Measurements from ENCODE around the gene TOM1L2.

TOM1L2 gene

DNA sequence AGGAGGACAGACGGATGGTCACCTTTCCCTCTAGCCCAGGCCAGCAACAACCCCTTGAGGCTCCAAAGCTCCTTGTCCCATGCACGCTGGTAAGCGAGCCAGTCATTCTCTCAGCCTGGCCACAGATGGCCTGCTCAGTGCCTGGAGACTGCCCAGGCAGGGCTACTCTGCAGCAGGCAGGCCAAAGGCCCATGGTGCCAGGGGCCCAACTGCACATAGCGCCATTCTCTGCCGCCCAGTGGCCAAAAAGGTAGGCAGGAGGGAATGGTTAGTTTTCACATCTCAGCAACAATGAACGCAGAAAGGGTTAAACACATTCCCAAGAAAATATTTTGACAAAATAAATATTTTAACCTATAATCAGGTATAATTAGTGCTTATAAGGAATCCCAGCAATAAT, 127.7 kb downstream of the TOM1L2 start:
- no peak overlapping the region for H3K4me3 ChIP-seq (ENCODE audit: low read depth, low read length)
- DNase-seq (ENCODE audit: low read depth), result no peak
- TF ChIP-seq, protein P1, sequence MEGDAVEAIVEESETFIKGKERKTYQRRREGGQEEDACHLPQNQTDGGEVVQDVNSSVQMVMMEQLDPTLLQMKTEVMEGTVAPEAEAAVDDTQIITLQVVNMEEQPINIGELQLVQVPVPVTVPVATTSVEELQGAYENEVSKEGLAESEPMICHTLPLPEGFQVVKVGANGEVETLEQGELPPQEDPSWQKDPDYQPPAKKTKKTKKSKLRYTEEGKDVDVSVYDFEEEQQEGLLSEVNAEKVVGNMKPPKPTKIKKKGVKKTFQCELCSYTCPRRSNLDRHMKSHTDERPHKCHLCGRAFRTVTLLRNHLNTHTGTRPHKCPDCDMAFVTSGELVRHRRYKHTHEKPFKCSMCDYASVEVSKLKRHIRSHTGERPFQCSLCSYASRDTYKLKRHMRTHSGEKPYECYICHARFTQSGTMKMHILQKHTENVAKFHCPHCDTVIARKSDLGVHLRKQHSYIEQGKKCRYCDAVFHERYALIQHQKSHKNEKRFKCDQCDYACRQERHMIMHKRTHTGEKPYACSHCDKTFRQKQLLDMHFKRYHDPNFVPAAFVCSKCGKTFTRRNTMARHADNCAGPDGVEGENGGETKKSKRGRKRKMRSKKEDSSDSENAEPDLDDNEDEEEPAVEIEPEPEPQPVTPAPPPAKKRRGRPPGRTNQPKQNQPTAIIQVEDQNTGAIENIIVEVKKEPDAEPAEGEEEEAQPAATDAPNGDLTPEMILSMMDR (IDR thresholded peaks at IDR 0.05; ENCODE audit: insufficient read depth, low read depth, low read length, missing control alignments), result no peak

DNA sequence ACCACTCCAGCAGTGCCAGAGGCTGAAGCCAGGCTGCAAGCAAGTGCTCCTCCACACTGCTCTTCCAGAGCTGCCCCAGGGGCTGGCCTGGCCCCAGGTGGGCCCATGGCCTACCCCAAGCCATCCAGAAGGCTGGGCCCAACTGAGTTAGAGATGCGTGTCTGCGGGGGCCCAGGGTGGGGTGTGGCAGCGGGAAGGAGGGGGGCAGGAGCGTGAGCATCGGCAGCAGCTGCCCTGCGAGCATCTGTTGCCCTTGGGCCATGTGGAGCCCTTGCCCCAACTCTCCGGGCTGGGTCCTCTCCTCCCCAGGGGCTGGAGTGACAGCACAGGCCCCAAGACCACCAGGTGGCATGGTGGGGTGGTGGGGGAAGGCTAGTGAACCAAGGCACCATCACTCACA, 128.1 kb downstream of the TOM1L2 start:
- H3K4me3 ChIP-seq (ENCODE audit: low read depth, low read length), result no peak overlapping the region
- TF ChIP-seq, protein P1 (IDR thresholded peaks at IDR 0.05; ENCODE audit: insufficient read depth, low read depth, low read length, missing control alignments), result no peak
- DNase-seq (ENCODE audit: low read depth), result no peak

DNA sequence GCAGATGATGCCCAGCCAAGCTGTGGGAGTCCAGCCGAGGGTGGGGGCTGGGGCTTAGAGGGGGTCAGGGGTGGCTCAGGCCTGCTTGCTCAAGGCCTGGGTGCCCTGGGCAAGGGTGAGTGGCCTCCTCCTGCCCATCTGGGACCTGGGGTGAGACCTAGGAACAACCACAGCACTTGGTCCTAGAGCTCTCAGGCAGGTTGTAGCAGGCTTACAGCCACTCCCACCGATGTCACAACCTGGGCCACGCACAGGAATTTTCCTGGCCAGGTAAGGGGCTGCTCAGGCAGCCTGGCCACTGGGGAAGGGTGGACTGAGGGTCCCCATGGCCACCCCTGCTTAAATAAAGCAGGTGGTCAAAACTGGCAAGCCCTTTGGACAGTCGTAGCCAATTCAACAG, 129.1 kb downstream of the TOM1L2 start:
- TF ChIP-seq, protein P1 (IDR thresholded peaks at IDR 0.05; ENCODE audit: insufficient read depth, low read depth, low read length, missing control alignments), result no peak
- H3K4me3 ChIP-seq (ENCODE audit: low read depth, low read length), result no peak overlapping the region
- DNase-seq (ENCODE audit: low read depth), result no peak

DNA sequence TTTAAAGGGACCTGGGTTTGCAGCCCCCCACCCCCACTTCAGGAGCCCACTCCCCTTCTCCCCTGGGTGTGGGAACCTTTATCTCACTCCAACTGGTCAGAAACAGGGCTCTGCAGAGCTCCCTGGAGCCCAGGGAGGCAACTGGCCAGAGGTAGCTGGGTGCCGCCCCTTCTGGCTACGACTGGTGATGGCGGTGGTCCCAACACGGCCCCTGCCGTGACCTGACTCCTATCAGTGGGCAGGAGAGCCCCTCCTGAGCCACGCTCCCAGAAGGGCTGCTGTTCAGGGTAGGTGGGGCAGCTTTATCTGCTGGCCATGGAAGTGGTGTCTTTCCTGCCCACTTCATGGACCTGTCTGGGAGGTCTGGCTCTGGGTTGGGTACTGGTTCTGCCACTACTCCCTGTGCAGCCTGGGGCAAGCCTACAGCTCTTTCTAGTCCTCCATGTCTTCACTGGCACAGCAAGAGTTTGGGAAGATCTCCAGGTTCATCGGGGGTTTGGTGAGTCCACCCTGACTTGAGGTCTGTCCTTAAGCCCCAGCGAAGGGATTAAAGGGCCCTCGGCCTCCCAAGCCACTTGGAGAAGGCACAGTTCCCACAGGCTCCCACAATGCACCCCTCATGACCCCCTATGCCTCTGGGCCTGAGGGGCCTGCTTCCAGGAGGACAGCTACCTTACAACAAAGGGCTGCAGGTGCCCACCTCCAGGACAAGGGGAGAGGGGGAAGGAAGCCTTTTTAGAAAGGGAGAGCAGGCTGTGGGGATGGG, 129.9 kb downstream of the TOM1L2 start:
- TF ChIP-seq, protein P1 (IDR thresholded peaks at IDR 0.05; ENCODE audit: insufficient read depth, low read depth, low read length, missing control alignments), result no peak
- DNase-seq (ENCODE audit: low read depth), result no peak
- no peak overlapping the region for H3K4me3 ChIP-seq (ENCODE audit: low read depth, low read length)

DNA sequence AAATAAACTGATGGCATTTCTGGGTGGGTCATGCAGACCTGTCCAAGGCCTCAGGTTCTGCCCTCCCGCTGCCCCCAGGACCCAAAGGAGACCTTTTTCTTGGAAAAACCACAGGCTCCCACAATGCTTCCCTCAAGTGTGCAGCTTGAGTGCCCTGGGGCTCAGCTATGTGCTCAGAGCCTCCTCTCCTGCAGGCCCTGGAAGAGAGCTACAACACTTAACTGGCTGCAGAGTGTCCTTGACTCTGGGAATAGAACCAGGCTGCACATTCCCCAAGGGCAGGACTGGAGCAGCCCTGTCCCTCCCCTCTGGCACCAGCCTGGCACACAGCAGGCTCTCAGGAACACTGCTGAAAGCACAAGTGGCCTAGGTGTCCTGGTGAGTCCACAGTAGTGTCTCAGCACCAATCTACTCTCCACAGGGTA, 130.6 kb downstream of the TOM1L2 start:
- no peak for DNase-seq (ENCODE audit: low read depth)
- TF ChIP-seq, protein P1 (IDR thresholded peaks at IDR 0.05; ENCODE audit: insufficient read depth, low read depth, low read length, missing control alignments), result no peak
- no peak overlapping the region for H3K4me3 ChIP-seq (ENCODE audit: low read depth, low read length)

DNA sequence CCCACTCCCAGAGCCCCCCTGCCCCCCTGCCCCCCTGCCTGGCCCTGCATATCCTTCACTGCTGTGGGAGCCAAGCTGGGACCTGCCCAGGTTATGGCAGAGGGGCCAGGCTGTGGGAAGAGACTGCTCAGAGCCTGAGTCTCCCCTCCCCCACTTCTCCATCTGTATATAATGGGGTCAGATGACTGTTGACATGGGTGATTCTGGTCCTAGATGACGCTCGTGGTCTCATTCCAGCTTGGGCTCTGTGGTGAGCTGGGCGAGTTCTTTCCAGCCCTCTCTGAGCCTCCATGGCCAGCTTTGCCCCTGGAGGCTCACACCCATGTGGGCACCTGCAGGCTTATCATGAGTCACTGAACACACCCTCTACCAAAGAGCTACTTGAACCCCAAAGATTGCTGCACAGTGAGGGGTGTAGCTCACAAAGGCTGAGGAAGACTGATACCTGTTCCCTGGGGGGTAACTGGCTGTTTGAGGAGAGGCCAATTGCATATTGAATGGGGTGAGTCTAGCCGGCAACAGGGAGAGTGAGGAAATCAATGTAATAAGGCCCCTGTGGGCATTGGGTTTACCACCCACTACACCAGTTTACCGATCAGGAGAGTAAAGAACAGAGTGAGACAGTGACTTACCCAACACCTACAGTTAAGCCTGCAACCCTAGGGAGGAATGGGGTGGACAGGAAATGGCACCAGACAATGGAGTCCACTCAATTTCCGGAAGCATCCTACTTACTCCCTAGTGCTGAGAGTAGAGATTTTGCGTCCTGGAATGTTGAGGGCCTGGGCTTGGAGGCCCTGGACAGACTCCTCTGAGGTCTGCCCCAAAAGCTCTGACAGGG, 131.2 kb downstream of the TOM1L2 start:
- peak overlapping the region; percentile 77 for H3K4me3 ChIP-seq (ENCODE audit: low read depth, low read length)
- TF ChIP-seq, protein P1 (IDR thresholded peaks at IDR 0.05; ENCODE audit: insufficient read depth, low read depth, low read length, missing control alignments), result no peak
- DNase-seq (ENCODE audit: low read depth), result no peak
